Breast epithelium (tissue), 3 donors: Measurements from ENCODE around the gene METTL24.

Experiments
- POLR2A ChIP-seq: fragments of 450-650 bp; IDR thresholded peaks from one replicate; pipeline ENCODE4 v1.6.1; 2016; ENCODE audit warnings: antibody characterized with exemption, mild to moderate bottlenecking, moderate library complexity
- POLR2AphosphoS5 ChIP-seq, 3 donors: sonication (generic); formaldehyde crosslinking; IDR thresholded peaks; one replicate each; pipeline ENCODE4 v1.6.1; 2017; ENCODE audit warnings: antibody characterized with exemption in 3 of 3
- TF ChIP-seq, protein P1 (sequence below), 3 donors: fragments of 450-650 bp; IDR thresholded peaks; one replicate each; pipeline ENCODE4 v1.5.1; 2016 to 2017; ENCODE audit warnings: antibody characterized with exemption in 3 of 3, mild to moderate bottlenecking in 3 of 3, moderate library complexity in 3 of 3

DNA sequence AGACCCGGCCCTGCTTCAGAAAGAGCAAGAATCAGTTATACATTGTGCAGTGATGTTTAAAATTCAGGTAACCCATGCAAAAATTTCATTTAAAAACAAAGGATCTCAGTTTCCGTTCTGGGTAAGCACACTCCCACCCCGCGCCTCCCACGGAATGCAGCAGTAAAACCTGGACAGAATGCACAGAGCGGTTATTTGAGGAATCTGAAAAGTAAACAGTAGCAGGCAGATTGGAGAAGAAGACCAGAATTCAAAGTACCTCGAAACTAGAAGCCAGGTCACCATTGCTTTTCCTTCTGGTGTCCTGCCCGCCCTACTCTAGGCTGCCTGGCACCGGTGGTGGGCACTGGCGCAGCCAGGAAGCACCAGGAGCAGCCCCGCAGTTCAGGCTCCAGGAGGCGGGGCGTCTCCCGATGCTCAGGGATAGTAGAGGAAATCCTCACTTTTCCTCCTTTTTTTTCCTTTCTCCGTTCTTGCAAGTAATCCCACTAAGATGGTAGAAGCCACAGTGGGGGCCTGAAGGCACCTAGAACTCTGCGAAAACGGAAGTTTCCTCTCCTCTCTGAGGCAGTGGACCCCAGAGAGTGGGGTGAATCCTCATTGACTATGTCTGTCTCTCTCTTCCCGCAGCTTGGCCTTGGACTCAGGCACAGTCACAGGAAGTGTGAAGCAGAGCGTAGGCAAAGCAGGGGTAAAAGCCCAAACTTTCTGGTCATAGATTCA is 28.3 kb downstream of the METTL24 start:
- TF ChIP-seq, protein P1, sequence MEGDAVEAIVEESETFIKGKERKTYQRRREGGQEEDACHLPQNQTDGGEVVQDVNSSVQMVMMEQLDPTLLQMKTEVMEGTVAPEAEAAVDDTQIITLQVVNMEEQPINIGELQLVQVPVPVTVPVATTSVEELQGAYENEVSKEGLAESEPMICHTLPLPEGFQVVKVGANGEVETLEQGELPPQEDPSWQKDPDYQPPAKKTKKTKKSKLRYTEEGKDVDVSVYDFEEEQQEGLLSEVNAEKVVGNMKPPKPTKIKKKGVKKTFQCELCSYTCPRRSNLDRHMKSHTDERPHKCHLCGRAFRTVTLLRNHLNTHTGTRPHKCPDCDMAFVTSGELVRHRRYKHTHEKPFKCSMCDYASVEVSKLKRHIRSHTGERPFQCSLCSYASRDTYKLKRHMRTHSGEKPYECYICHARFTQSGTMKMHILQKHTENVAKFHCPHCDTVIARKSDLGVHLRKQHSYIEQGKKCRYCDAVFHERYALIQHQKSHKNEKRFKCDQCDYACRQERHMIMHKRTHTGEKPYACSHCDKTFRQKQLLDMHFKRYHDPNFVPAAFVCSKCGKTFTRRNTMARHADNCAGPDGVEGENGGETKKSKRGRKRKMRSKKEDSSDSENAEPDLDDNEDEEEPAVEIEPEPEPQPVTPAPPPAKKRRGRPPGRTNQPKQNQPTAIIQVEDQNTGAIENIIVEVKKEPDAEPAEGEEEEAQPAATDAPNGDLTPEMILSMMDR (IDR thresholded peaks at IDR 0.05), result no peak
- no peak for TF ChIP-seq POLR2AphosphoS5 (IDR thresholded peaks at IDR 0.05)
- TF ChIP-seq POLR2A, result no peak
